ENCODE data around the gene FOXG1.
A peak's percentile ranks its signal among the peaks of the same experiment; 100 is the strongest.

Gene FOXG1

GRCh38 chr14:28762955-28763326, 3.6 kb upstream of the FOXG1 start:
- Histone ChIP-seq H3K4me1 (ENCODE audit: control insufficient read depth in 1 of 2, insufficient read depth in 2 of 2, low read length in 2 of 2) (peaks cover 5 to 10% of the 10 kb centered on the region in 2 experiments), H3K36me3 (ENCODE audit: control insufficient read depth in 1 of 2, insufficient read depth in 2 of 2, low read length in 2 of 2) (no peaks in the 10 kb centered on the region), H4K8ac (ENCODE audit: low read depth, low read length) (no peak overlapping the region), H3K27me3 (ENCODE audit: insufficient read depth, low read length) (peaks cover 72% of the 10 kb centered on the region), H4K91ac (ENCODE audit: low read depth, low read length) (no peak overlapping the region), H3K27ac (ENCODE audit: low read depth, low read length) (no peak overlapping the region), H3K79me1 (ENCODE audit: low read length) (no peaks in the 10 kb centered on the region), H2AFZ (ENCODE audit: insufficient read depth, low read length, poor library complexity) (no peak overlapping the region), H3K4ac (ENCODE audit: low read depth, low read length) (no peak overlapping the region), H2AK5ac (ENCODE audit: low read length) (no peak overlapping the region), H3K14ac (ENCODE audit: low read length) (no peak overlapping the region), H3K79me2 (ENCODE audit: control insufficient read depth, insufficient read depth, low read length, poor library complexity) (no peaks in the 10 kb centered on the region), H3K23ac (ENCODE audit: low read length) (no peak overlapping the region), H4K12ac (ENCODE audit: low read depth, low read length) (no peak overlapping the region), H2BK120ac (ENCODE audit: insufficient read depth, low read length, poor library complexity) (no peak overlapping the region), H3K9ac (ENCODE audit: low read length) (no peak overlapping the region), H2BK5ac (ENCODE audit: low read depth, low read length, poor library complexity) (no peak overlapping the region), H3K4me2 (ENCODE audit: low read length) (no peak overlapping the region), H3K9me3 (ENCODE audit: insufficient read depth, low read depth, low read length) (peaks cover 3% of the 10 kb centered on the region), H2BK12ac (ENCODE audit: low read length) (no peak overlapping the region), H3K18ac (ENCODE audit: low read length) (no peak overlapping the region), H3K4me3 (ENCODE audit: low read depth, low read length) (no peak overlapping the region)
- no peak for DNase-seq
- no CpG with 5 or more reads among the region's 3 CpGs for WGBS (ENCODE audit: extremely low coverage, insufficient coverage, insufficient read length)

- H4K12ac ChIP-seq (ENCODE audit: low read depth, low read length): no peak overlapping the region
- H3K27me3 ChIP-seq (ENCODE audit: insufficient read depth, low read length): peaks cover 74% of the 10 kb centered on the region
- no peak overlapping the region for H2BK120ac ChIP-seq (ENCODE audit: insufficient read depth, low read length, poor library complexity)
- no peak overlapping the region for H2BK5ac ChIP-seq (ENCODE audit: low read depth, low read length, poor library complexity)
- H3K18ac ChIP-seq (ENCODE audit: low read length): no peak overlapping the region
- no peaks in the 10 kb centered on the region for H3K79me2 ChIP-seq (ENCODE audit: control insufficient read depth, insufficient read depth, low read length, poor library complexity)
- no peak overlapping the region for H3K14ac ChIP-seq (ENCODE audit: low read length)
- DNase-seq: no peak
- H3K36me3 ChIP-seq (ENCODE audit: control insufficient read depth in 1 of 2, insufficient read depth in 2 of 2, low read length in 2 of 2): no peaks in the 10 kb centered on the region
- H3K4ac ChIP-seq (ENCODE audit: low read depth, low read length): no peak overlapping the region
- H2BK12ac ChIP-seq (ENCODE audit: low read length): no peak overlapping the region
- H3K9ac ChIP-seq (ENCODE audit: low read length): no peak overlapping the region
- no peak overlapping the region for H3K4me3 ChIP-seq (ENCODE audit: low read depth, low read length)
- no peak overlapping the region for H4K91ac ChIP-seq (ENCODE audit: low read depth, low read length)
- H3K9me3 ChIP-seq (ENCODE audit: insufficient read depth, low read depth, low read length): peaks cover 8% of the 10 kb centered on the region
- no CpG with 5 or more reads among the region's 4 CpGs for WGBS (ENCODE audit: extremely low coverage, insufficient coverage, insufficient read length)
- H3K4me1 ChIP-seq (ENCODE audit: control insufficient read depth in 1 of 2, insufficient read depth in 2 of 2, low read length in 2 of 2): peaks cover 6 to 14% of the 10 kb centered on the region in 2 experiments
- no peak overlapping the region for H3K27ac ChIP-seq (ENCODE audit: low read depth, low read length)
- no peak overlapping the region for H3K23ac ChIP-seq (ENCODE audit: low read length)
- H2AFZ ChIP-seq (ENCODE audit: insufficient read depth, low read length, poor library complexity): no peak overlapping the region
- H3K4me2 ChIP-seq (ENCODE audit: low read length): no peak overlapping the region
- no peaks in the 10 kb centered on the region for H3K79me1 ChIP-seq (ENCODE audit: low read length)
- no peak overlapping the region for H2AK5ac ChIP-seq (ENCODE audit: low read length)
- no peak overlapping the region for H4K8ac ChIP-seq (ENCODE audit: low read depth, low read length)
Observed at GRCh38 chr14:28763751-28764256, 2.8 kb upstream of the FOXG1 start.

- H3K79me1 ChIP-seq (ENCODE audit: low read length): no peaks in the 10 kb centered on the region
- H2AK5ac ChIP-seq (ENCODE audit: low read length): no peak overlapping the region
- H3K36me3 ChIP-seq (ENCODE audit: control insufficient read depth in 1 of 2, insufficient read depth in 2 of 2, low read length in 2 of 2): no peaks in the 10 kb centered on the region
- no peak overlapping the region for H3K9ac ChIP-seq (ENCODE audit: low read length)
- H3K14ac ChIP-seq (ENCODE audit: low read length): no peak overlapping the region
- no peak overlapping the region for H2BK120ac ChIP-seq (ENCODE audit: insufficient read depth, low read length, poor library complexity)
- no peak overlapping the region for H4K12ac ChIP-seq (ENCODE audit: low read depth, low read length)
- no peak overlapping the region for H3K4me3 ChIP-seq (ENCODE audit: low read depth, low read length)
- WGBS (ENCODE audit: extremely low coverage, insufficient coverage, insufficient read length): 100% methylated on average over 1 of the region's 16 CpGs
- H3K79me2 ChIP-seq (ENCODE audit: control insufficient read depth, insufficient read depth, low read length, poor library complexity): no peaks in the 10 kb centered on the region
- no peak overlapping the region for H3K23ac ChIP-seq (ENCODE audit: low read length)
- H3K9me3 ChIP-seq (ENCODE audit: insufficient read depth, low read depth, low read length): peaks cover 6% of the 10 kb centered on the region
- H2BK12ac ChIP-seq (ENCODE audit: low read length): no peak overlapping the region
- H3K18ac ChIP-seq (ENCODE audit: low read length): no peak overlapping the region
- H3K27ac ChIP-seq (ENCODE audit: low read depth, low read length): no peak overlapping the region
- no peak overlapping the region for H2AFZ ChIP-seq (ENCODE audit: insufficient read depth, low read length, poor library complexity)
- H2BK5ac ChIP-seq (ENCODE audit: low read depth, low read length, poor library complexity): no peak overlapping the region
- H3K27me3 ChIP-seq (ENCODE audit: insufficient read depth, low read length): peaks cover 70% of the 10 kb centered on the region
- no peak overlapping the region for H3K4me2 ChIP-seq (ENCODE audit: low read length)
- no peak overlapping the region for H3K4ac ChIP-seq (ENCODE audit: low read depth, low read length)
- no peak for DNase-seq
- peaks cover 6 to 14% of the 10 kb centered on the region in 2 experiments for H3K4me1 ChIP-seq (ENCODE audit: control insufficient read depth in 1 of 2, insufficient read depth in 2 of 2, low read length in 2 of 2)
- no peak overlapping the region for H4K8ac ChIP-seq (ENCODE audit: low read depth, low read length)
- no peak overlapping the region for H4K91ac ChIP-seq (ENCODE audit: low read depth, low read length)
Observed at GRCh38 chr14:28764257-28765160, 2.1 kb upstream of the FOXG1 start.

GRCh38 chr14:28765169-28765830, 1.3 kb upstream of the FOXG1 start:
- Histone ChIP-seq H2AFZ (ENCODE audit: insufficient read depth, low read length, poor library complexity) (peak overlapping the region; percentile 62), H3K14ac (ENCODE audit: low read length) (no peak overlapping the region), H4K12ac (ENCODE audit: low read depth, low read length) (no peak overlapping the region), H2BK120ac (ENCODE audit: insufficient read depth, low read length, poor library complexity) (no peak overlapping the region), H3K27ac (ENCODE audit: low read depth, low read length) (no peak overlapping the region), H3K9ac (ENCODE audit: low read length) (no peak overlapping the region), H4K91ac (ENCODE audit: low read depth, low read length) (no peak overlapping the region), H2BK12ac (ENCODE audit: low read length) (no peak overlapping the region), H3K4me3 (ENCODE audit: low read depth, low read length) (no peak overlapping the region), H3K4ac (ENCODE audit: low read depth, low read length) (no peak overlapping the region), H3K9me3 (ENCODE audit: insufficient read depth, low read depth, low read length) (peaks cover 6% of the 10 kb centered on the region), H4K8ac (ENCODE audit: low read depth, low read length) (peak overlapping the region; percentile 31), H2BK5ac (ENCODE audit: low read depth, low read length, poor library complexity) (no peak overlapping the region), H2AK5ac (ENCODE audit: low read length) (no peak overlapping the region), H3K4me2 (ENCODE audit: low read length) (peak overlapping the region; percentile 72), H3K4me1 (ENCODE audit: control insufficient read depth in 1 of 2, insufficient read depth in 2 of 2, low read length in 2 of 2) (peaks cover 2 to 11% of the 10 kb centered on the region in 2 experiments), H3K23ac (ENCODE audit: low read length) (peak overlapping the region; percentile 78), H3K18ac (ENCODE audit: low read length) (no peak overlapping the region), H3K79me2 (ENCODE audit: control insufficient read depth, insufficient read depth, low read length, poor library complexity) (no peaks in the 10 kb centered on the region), H3K79me1 (ENCODE audit: low read length) (no peaks in the 10 kb centered on the region), H3K27me3 (ENCODE audit: insufficient read depth, low read length) (peaks cover 62% of the 10 kb centered on the region), H3K36me3 (ENCODE audit: control insufficient read depth in 1 of 2, insufficient read depth in 2 of 2, low read length in 2 of 2) (no peaks in the 10 kb centered on the region)
- WGBS (ENCODE audit: extremely low coverage, insufficient coverage, insufficient read length): no CpG with 5 or more reads among the region's 27 CpGs
- DNase-seq: no peak

Data from trophoblast cell (in vitro differentiated cells and primary cell).